Thymus (tissue), 14 donors: ENCODE data around the gene FMO1. TPM values are rescaled to one million over a fixed set of nuclear protein-coding genes. Genes with fewer than 3 reads are reported as not detected.
A peak's percentile ranks its signal among the peaks of the same experiment; 100 is the strongest.

ENCODE experiments used
- DNase-seq, 9 donors: peaks; one replicate each; pipeline ENCODE4 v3.0.0-alpha.2; 2013; ENCODE audit warnings: low spot score in 9 of 9, low read depth in 6 of 9, missing footprints in 1 of 9
- H3K27ac ChIP-seq, 2 donors: one replicate each; pipeline ENCODE4 v1.5.1; 2013; ENCODE audit warnings: control low read depth in 1 of 2, low read depth in 1 of 2, low read length in 1 of 2, mild to moderate bottlenecking in 1 of 2, moderate library complexity in 1 of 2
- H3K27me3 ChIP-seq, 2 donors: one replicate each; pipeline ENCODE4 v1.5.1; 2013; ENCODE audit warnings: low read length in 1 of 2; ENCODE audit not compliant: control insufficient read depth in 2 of 2, insufficient read depth in 1 of 2
- H3K36me3 ChIP-seq, 2 donors: one replicate each; pipeline ENCODE4 v1.5.1; 2013; ENCODE audit warnings: low read length in 1 of 2, mild to moderate bottlenecking in 1 of 2, moderate library complexity in 1 of 2; ENCODE audit not compliant: control insufficient read depth in 2 of 2, insufficient read depth in 2 of 2
- H3K4me1 ChIP-seq, 2 donors: one replicate each; pipeline ENCODE4 v1.5.1; 2013; ENCODE audit warnings: low read length in 2 of 2; ENCODE audit not compliant: control insufficient read depth in 2 of 2, insufficient read depth in 2 of 2
- H3K4me3 ChIP-seq, 2 donors: one replicate each; pipeline ENCODE4 v1.5.1; 2013; ENCODE audit warnings: low read length in 2 of 2, control low read depth in 1 of 2, mild to moderate bottlenecking in 1 of 2
- H3K9me3 ChIP-seq, 2 donors: one replicate each; pipeline ENCODE4 v1.5.1; 2013; ENCODE audit warnings: low read length in 1 of 2, mild to moderate bottlenecking in 1 of 2; ENCODE audit not compliant: control insufficient read depth in 2 of 2, insufficient read depth in 1 of 2
- WGBS: extraction: QIAGEN DNeasy Blood & Tissue Kit; methylation state at CpG from one replicate; pipeline ENCODE4 v1.1.7; 2013; 5-methylcytosine and 5-hydroxymethylcytosine counted together
- long read RNA-seq, 10 donors: transcript quantifications; one replicate each; lab custom pipeline, GENCODE V29; 2026
- polyA plus RNA-seq: library from polyadenylated mRNA; stranded (reverse); fragments of 200-250 nt; gene quantifications from one replicate; pipeline ENCODE4 v1.2.3, GENCODE V29; 2013
- total RNA-seq: library from RNA; stranded (reverse); fragments of 120-200 nt; gene quantifications from one replicate; pipeline ENCODE4 v1.2.4, GENCODE V29; 2013
- donor health status: healthy.

The FMO1 gene
- total RNA-seq (5.6 TPM), polyA plus RNA-seq (10.8 TPM)
- long read RNA-seq, donor 1: 0 reads
- long read RNA-seq, donor 2, partial matches to known transcripts: 0 of 4 reads
- long read RNA-seq, donor 2, other reads (novel, unspliced or antisense): 0 of 4 reads
- long read RNA-seq, donor 3: 0 reads
- long read RNA-seq, donor 4: 0 reads
- long read RNA-seq, donor 5, transcript FMO1-208 (9 exons, 2,156 nt): major isoform, 5 of 12 reads
- long read RNA-seq, donor 5, partial matches to known transcripts: 5 of 12 reads
- long read RNA-seq, donor 5, other reads (novel, unspliced or antisense): 0 of 12 reads
- long read RNA-seq, donor 6, partial matches to known transcripts: 0 of 1 reads
- long read RNA-seq, donor 6, other reads (novel, unspliced or antisense): 0 of 1 reads
- long read RNA-seq, donor 7: 0 reads
- long read RNA-seq, donor 8: 0 reads
- long read RNA-seq, donor 9, partial matches to known transcripts: 0 of 2 reads
- long read RNA-seq, donor 9, other reads (novel, unspliced or antisense): 0 of 2 reads
- long read RNA-seq, donor 10, partial matches to known transcripts: 0 of 1 reads
- long read RNA-seq, donor 10, other reads (novel, unspliced or antisense): 0 of 1 reads

- H3K4me1 ChIP-seq: peaks cover 4 to 16% of the 10 kb centered on the region in 2 donors
- H3K27ac ChIP-seq: no peak within 1 kb of the TSS
- peaks cover 0 to 6% of the 10 kb centered on the region in 2 donors for H3K9me3 ChIP-seq
- H3K4me3 ChIP-seq: no peak within 1 kb of the TSS
- WGBS: 96% methylated on average over 4 of the region's 4 CpGs
- no peak for DNase-seq
- no peaks in the 10 kb centered on the region for H3K36me3 ChIP-seq
- H3K27me3 ChIP-seq: peaks cover 3 to 35% of the 10 kb centered on the region in 2 donors
These were observed at the start of gene FMO1 for GRCh38 chr1:171248302-171248701. Gene FMO1, plus strand, starts transcription at chr1:171248494. Its CDS starts 9,594 bp downstream, at chr1:171258088.

- H3K4me3 ChIP-seq: no peak overlapping the region
- WGBS: 96% methylated on average over 5 of the region's 5 CpGs
- H3K9me3 ChIP-seq: no peaks in the 10 kb centered on the region
- H3K27me3 ChIP-seq: no peaks in the 10 kb centered on the region
- H3K36me3 ChIP-seq: no peaks in the 10 kb centered on the region
- H3K4me1 ChIP-seq: no peaks in the 10 kb centered on the region
- H3K27ac ChIP-seq: no peak overlapping the region
- no peak for DNase-seq
These were observed 44.0 kb upstream of the FMO1 start for GRCh38 chr1:171204296-171204695.

GRCh38 chr1:171206204-171206977 lies 41.9 kb upstream of the FMO1 start:
- H3K4me1 ChIP-seq: no peaks in the 10 kb centered on the region
- no peaks in the 10 kb centered on the region for H3K36me3 ChIP-seq
- no peak overlapping the region for H3K27ac ChIP-seq
- H3K4me3 ChIP-seq: no peak overlapping the region
- no peaks in the 10 kb centered on the region for H3K27me3 ChIP-seq
- H3K9me3 ChIP-seq: no peaks in the 10 kb centered on the region
- no peak for DNase-seq
- 79% methylated on average over 3 of the region's 3 CpGs for WGBS

- H3K4me1 ChIP-seq: no peaks in the 10 kb centered on the region
- H3K27ac ChIP-seq: no peak overlapping the region
- 97% methylated on average over 1 of the region's 1 CpG for WGBS
- DNase-seq: no peak
- no peaks in the 10 kb centered on the region for H3K9me3 ChIP-seq
- no peak overlapping the region for H3K4me3 ChIP-seq
- no peaks in the 10 kb centered on the region for H3K36me3 ChIP-seq
- H3K27me3 ChIP-seq: no peaks in the 10 kb centered on the region
These were observed 41.3 kb upstream of the FMO1 start for GRCh38 chr1:171206978-171207355.

GRCh38 chr1:171207377-171207776 lies 40.9 kb upstream of the FMO1 start:
- H3K27ac ChIP-seq: no peak overlapping the region
- H3K9me3 ChIP-seq: no peaks in the 10 kb centered on the region
- H3K4me3 ChIP-seq: no peak overlapping the region
- no peaks in the 10 kb centered on the region for H3K36me3 ChIP-seq
- no peaks in the 10 kb centered on the region for H3K27me3 ChIP-seq
- WGBS: 93% methylated on average over 2 of the region's 2 CpGs
- H3K4me1 ChIP-seq: no peaks in the 10 kb centered on the region
- DNase-seq: no peak

GRCh38 chr1:171210355-171210754 lies 37.9 kb upstream of the FMO1 start:
- H3K9me3 ChIP-seq: no peaks in the 10 kb centered on the region
- H3K27ac ChIP-seq: no peak overlapping the region
- no peaks in the 10 kb centered on the region for H3K36me3 ChIP-seq
- H3K27me3 ChIP-seq: no peaks in the 10 kb centered on the region
- H3K4me3 ChIP-seq: no peak overlapping the region
- H3K4me1 ChIP-seq: no peaks in the 10 kb centered on the region
- no peak for DNase-seq
- WGBS: 89% methylated on average over 1 of the region's 1 CpG

- Histone ChIP-seq H3K4me3 (no peak overlapping the region), H3K9me3 (no peaks in the 10 kb centered on the region), H3K4me1 (no peaks in the 10 kb centered on the region), H3K36me3 (no peaks in the 10 kb centered on the region), H3K27me3 (no peaks in the 10 kb centered on the region), H3K27ac (no peak overlapping the region)
- WGBS: 68% methylated on average over 3 of the region's 3 CpGs
- DNase-seq: peak in 1 of 9 donors; percentile 2
These were observed 35.5 kb upstream of the FMO1 start for GRCh38 chr1:171212607-171213351.

DNA sequence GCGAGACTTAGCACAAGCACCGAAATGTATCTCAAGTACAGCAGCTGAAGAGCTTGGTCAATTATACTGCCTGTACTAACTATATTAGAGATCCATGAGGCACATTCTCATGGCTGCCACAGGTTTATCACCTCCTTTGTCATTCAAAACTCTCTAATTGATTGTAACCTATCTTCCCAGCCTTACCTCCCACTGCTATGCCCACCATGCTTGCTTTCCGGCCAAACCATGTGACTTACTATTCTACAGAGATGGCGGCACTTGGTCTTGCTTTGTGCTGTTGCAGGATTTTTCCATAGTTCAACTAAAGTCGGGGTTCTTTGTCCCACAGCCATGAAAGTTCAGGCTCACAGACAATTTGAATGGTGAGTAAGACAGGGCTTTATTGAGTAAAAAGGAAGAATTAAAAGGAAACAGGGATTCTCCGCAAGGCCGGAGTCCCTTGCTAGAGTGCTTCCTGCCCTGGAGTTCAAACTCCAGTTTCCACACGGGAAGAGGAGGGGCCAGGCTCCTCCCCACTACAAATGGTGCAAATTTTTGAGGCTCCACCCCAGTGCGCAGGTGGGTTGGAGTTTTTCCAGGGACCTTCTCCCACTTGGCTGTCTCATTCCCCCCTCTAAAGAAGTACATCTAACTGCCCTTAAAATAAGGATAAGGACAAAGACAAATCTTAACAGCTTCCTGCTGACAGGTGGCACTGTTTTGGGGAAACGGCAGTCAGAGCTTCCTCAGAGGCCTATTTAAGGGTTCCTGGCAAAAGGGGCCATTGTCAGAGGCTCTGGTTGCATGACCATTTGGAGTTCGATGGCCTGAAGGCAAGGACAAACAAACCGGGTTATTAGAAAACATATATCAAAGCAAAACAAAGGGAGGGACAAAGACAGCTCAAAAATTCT lies 34.5 kb upstream of the FMO1 start:
- no peak for DNase-seq
- Histone ChIP-seq H3K9me3 (no peaks in the 10 kb centered on the region), H3K36me3 (no peaks in the 10 kb centered on the region), H3K27me3 (no peaks in the 10 kb centered on the region), H3K27ac (no peak overlapping the region), H3K4me3 (no peak overlapping the region), H3K4me1 (no peaks in the 10 kb centered on the region)
- WGBS: 92% methylated on average over 12 of the region's 12 CpGs
